NCI-H446 treated with DMSO at 0.1 percent for 48 hours (cell line): ENCODE results near the gene FAR2.
"Not testable (repeated sequence)": the region's sequence is repeated elsewhere in the genome, so short reads cannot be mapped to it uniquely, and the experiment has no call there.

Experiments
- DNase-seq: peaks from one replicate; lab custom pipeline; 2025; lab: John Stamatoyannopoulos, UW

FAR2 gene

DNA sequence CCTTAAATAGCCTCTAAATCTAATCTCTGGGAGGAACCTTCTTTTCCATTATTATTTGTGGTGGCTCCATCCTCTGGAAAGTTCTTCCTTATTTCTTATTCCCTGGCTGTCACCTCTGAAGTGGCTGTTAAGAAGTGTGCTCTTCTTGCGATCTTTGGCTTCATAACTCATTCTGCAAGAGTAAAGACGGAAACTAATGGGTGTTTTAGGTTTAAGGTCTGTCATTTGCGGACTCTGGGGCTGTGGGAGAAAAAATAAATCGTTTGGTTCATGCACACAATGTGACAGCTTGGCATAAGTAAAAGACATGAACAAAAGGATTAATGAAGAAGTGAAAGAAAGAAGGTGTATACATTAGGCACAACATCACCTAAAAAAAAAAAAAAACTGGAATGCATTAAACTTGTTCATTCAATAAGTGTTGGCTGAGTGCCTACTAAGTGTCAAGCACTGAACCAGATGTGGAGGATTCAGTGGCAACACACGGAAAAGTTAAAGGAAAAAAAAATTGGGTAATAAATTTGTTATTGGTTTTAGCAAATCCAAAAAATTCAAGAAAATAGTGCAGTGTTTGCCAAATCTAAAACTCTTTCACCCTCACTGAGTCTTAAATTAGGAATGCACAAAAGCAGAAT lies 132.4 kb downstream of the FAR2 start:
- peak; percentile 47 for DNase-seq

DNA sequence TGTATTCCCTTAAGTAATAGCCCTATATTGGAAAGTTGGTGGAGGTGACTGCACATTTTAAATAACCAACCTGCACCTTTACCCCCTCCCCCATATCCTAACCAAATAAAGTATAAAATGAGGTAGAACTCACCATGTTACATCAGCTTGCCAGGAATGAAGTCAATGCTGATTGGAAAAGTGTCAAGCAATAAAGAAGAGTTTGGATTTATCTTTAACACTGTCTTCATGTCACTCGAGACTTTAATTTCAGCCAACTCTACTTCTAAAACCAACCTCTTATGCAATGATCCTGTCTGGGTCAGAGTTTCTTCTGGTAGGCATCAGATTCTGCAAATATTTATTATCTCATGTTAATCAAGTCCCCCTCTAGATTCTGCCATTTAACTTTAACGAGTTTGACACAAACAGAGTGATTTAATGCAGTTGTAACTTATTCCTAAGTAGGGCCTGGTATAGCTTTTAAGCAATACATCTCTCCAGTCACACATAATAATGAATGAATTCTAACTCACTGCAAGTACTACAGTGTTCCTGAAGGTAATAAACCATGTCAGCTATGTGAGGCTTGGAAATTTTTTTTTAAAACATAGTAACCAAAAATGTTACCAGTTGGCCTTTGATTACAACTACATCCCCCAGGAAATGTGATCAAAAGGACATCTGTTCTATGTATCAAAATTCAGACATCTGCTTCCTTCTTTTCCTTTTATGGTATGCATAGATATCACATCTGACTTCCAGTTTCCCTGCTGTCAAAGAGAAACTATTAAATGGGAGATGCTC lies 133.1 kb downstream of the FAR2 start:
- peak; percentile 31 for DNase-seq

DNA sequence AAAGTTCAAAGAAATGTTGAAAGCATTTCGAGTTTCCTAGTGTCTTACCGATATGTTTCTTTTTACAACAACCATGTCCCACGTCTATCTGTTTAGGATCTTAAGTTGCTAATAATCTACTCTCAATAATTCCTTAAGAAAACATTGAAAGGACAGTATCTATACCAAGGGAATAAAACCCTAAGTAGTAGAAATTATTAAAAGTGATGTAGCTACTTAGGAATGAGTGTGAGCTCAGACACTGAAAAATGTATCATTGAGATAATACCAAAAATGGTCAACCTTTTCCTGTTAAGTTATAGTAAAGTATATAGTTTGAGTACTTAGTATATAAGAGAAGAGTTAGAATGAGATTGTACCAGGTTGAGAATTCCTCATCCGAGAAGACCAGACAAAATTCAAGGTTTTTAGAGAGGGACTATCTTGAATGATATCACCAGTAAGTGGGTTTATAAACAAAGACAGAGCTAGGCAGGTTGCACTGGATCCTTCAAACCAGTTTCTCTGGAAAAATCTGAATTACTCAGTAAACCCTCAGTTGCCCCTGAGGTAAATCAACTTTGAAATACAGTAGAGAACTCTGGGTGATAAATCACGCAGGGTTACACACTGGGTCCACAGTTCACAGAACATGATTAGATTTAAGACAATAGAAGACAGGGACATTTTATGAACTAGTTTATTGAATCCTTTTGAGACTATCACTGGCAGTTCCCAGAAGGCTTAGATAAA lies 135.1 kb downstream of the FAR2 start:
- no peak for DNase-seq

DNA sequence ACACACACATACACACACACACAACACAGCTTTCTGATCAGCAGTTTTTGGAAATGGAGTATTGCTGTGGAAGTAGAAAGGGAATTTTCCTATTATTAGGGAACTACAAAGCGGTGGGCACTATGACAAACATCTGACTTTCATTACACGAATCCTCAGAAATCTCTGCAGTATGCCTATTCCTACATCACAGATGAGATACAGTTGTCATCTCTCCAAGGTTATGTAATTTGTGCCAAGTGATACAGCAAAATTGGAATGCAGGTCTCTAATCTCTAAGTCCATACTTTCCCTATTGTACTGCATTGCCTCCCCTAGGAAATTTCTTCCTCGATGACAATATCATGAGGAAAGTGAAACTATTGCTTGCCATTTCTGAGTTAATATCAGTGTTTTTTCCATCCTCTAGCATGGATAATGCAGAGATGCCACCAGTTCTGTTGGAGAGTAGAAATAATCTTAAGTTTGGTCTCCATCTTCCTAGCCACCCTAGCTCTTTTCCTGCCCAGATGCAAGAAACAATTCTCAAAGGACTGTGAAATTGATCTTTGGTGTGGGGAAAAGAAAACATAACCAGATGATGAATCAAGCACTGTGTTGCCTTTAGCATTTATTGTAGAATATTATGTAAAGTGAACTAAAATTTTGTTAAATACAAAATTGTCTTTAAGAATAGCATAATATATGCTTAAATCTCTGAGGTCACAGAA lies 137.2 kb downstream of the FAR2 start:
- DNase-seq: no peak

DNA sequence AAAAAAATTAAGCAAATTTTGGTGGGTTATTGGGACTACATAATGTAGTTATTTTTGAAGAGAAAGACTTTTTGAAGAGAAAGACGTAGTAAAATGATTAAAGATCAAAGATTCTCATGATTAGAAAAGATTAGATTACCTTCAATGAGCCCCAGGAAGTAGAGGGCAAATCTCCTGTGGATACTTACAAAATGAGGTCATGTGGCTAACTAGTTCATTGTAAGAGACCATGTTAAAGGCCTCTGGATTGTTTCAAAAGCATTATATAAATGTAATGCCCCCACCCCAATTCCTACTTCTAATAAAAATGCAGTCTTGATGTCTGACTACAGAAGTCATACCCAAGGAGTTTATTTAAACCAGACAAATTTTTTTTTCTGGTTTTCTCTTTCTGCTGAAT lies 138.5 kb downstream of the FAR2 start:
- no peak for DNase-seq

DNA sequence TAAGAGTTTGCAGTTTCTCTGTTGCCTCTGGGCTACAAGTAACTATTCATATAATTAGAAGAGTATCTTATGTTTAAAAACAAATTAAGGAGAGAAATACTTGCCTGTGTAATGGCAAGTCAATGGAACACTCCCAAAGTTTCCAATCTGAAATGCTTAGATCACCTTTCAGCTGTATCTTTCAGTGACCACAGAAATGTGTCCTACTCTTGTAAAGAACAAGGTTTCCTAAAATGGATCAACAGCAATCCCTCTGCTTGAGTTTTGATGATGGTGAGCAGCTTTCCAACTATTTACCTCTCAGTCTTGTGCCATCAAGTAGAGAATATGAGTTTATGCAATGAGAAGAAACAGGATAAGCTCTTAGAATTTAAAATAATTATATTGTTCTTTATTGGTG lies 139.0 kb downstream of the FAR2 start:
- no peak for DNase-seq

DNA sequence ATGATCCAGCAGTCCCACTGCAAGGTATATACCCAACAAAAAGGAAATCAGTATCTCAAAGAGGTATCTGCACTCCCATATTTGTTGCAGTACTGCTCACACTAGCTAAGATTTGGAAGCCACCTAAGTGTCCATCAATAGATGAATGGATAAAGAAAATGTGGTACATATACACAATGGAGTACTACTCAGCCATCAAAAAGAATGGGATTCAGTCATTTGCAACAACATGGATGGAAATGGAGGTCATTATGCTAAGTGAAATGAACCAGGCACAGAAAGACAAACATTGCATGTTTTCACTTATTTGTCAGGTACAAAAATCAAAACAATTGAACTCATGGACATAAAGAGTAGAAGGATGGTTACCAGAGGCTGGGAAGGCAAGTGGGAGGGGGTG lies 141.4 kb downstream of the FAR2 start:
- DNase-seq: not testable (repeated sequence)

DNA sequence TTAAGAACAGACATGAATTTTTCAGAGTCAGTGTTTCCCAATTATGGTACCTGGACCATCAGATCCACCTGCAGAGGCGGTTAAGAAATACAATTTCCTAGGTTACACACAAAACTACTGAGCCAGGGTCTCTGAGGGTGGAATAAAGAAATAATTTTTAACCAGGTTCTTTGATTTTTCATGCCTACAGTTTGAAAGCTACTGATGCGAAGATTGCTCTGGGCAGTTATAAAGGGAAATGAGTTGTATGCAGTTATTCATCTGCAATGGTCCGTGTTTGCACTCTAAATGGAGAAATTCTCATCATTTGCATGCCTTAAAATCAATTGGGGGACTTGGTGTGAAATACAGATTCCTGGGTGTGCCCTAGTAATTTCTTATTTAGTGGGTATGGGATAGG lies 142.1 kb downstream of the FAR2 start:
- DNase-seq: no peak

DNA sequence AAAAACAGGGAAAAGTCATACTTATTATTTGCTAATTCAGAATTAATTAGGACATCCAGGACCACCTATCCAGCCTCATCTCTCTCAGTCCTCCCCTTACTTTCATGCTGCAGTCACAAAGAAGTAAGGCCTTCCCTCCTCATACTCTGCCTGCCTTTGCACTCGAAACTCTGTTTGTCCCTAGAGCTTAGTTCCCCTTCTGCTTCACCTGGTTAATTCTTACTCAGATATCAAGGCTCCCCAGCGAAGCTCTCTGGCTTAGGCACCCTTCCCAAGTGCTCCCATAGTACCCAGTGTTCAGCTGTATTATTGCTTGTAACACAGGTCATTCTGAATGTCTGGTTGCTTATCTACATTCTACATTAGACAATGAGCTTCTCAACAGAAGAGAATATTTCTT lies 150.6 kb downstream of the FAR2 start:
- DNase-seq: no peak

DNA sequence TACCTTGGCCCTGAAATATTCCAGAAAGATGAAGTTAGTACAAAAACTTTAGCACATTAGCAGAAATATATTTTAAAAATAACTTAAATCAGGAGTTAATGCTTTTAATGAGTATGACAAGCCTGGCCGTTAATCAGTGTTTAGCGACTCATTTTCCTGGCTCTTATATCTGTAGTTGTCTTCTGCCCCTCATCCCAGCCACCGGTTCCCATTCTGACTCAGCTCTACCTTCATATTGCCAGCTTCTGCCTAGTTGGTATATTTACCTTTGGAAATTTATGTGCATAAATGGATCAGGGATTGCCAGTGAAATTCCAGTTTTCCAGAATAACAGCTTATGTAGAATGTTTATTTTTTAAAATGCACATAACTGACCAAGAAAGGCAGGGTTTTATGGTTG lies 152.0 kb downstream of the FAR2 start:
- no peak for DNase-seq

DNA sequence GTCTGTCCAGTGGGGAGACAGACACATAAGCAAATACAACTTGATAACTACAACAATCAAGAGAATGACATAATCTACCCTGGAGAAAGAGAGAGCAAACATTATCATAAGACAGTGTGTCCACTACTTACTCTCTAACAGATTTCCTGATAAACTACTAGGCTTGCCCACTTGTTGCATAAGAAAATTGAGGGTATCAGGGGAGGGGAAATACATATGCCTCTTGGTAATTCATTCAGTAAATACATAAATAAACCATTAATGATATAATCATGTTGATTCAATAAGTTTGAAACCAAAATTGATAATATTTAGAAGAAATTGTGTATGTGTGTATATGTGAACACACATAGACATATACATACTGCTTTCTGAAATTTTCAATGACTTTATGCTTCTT lies 155.3 kb downstream of the FAR2 start:
- DNase-seq: no peak

DNA sequence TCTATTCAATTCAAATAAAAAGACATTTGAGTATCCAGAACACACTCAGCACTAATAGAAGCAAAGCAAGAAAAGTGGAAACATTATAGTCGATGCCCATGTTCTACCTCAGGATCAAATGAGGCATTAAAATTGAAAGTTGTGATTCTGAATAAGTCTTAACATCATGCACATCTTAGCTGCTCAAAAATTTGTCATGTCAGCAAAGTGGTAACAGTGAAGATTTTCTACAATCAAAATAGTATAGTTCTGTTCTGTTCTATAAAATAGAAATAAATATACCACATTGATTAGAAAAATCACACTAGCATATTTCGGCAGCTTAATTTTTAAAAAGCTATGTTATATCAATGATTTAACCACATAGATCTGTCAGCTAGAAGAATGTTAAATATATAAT lies 157.2 kb downstream of the FAR2 start:
- no peak for DNase-seq

DNA sequence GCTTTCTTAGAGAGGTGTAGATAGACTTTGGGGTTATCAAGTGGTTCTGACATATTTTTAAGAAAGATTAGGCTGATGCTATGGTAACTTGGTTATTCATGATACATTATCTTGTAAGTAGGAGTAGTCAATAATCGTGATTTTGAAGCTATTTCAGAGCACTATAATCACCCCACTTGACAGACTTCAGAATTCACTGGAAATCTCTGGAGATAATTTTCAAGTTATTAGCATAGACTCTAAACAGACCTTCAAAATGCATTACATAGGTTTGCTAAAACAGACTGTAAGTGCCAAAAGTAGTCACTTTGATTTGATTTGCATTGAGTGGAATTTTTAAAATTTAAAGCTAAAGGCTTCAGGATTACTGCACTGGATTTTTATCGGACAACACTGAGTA lies 157.6 kb downstream of the FAR2 start:
- no peak for DNase-seq

DNA sequence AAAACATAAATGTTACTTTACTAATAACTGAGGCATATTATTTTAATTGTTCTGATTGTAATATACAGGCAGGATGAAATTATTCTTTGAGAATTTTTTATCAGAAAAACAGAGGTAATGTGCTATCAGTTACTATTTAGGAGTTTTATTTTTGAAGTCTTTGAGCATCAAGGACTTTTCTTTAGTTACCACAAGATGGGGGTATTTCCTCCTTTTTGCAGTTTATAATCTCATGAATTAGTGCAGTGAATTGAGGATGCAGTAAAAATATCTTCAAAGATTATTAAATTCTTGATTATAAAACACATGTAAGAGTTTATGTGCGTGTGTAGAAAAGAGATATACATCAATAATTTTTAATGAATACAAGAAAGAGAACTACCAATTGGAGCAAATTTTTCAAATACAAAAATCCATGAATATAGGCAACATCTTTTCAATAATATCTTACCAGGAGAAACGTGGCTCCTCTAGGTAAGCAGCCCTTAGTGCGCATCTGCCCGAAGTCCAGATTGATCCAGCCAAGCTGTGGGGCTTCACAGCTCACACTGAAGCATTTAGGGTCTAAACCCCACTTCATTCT lies 160.3 kb downstream of the FAR2 start:
- no peak for DNase-seq

DNA sequence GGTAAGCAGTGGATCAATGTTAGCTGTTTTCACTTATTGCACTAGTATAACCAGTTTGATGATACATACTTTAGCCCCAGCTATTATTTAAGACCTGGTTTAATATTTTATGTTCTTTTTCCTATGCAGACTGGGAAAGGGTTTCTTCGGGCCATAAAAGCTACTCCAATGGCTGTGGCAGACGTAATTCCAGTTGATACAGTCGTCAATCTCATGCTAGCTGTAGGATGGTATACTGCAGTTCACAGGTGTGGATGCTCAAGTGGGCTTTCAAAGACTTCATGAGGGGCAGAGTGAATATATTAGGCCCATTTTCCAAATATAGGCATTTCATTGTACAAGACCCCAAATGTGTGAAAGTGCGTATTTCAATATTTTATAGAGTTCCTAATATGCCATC lies 161.8 kb downstream of the FAR2 start:
- DNase-seq: no peak

DNA sequence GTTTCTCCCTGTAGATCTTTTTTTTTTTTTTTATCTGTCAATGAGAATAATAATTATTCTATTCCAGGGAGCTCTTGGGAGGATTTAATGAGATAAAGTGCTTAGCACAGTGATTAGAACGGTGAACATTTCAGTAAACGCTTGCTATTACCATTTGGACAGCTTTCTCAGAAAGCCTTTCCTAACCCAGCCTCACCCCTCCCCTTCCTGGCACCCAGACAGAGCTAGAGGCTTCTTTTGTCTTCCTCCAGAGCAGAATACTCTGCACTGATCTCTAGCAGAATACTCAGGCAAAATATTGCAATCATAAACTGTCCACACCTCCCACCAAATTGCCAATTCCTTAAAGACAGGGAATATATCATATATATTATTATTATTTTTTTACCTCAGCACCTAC lies 165.3 kb downstream of the FAR2 start:
- DNase-seq: no peak

DNA sequence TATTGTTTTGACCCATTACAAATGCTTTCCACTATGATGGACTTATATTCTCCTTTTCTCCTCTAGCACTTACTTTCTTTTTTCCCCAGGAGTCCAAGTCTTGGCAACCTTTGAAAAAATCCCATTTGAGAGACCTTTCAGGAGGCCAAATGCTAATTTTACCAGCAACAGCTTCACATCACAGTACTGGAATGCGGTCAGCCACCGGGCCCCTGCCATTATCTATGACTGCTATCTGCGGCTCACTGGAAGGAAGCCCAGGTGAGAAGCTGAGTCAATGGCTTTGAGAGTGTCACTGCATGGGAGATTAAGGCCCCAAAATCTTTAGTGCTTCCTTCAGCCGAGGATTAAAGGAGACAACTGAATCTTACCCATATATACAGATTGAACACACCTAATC lies 167.7 kb downstream of the FAR2 start:
- no peak for DNase-seq

DNA sequence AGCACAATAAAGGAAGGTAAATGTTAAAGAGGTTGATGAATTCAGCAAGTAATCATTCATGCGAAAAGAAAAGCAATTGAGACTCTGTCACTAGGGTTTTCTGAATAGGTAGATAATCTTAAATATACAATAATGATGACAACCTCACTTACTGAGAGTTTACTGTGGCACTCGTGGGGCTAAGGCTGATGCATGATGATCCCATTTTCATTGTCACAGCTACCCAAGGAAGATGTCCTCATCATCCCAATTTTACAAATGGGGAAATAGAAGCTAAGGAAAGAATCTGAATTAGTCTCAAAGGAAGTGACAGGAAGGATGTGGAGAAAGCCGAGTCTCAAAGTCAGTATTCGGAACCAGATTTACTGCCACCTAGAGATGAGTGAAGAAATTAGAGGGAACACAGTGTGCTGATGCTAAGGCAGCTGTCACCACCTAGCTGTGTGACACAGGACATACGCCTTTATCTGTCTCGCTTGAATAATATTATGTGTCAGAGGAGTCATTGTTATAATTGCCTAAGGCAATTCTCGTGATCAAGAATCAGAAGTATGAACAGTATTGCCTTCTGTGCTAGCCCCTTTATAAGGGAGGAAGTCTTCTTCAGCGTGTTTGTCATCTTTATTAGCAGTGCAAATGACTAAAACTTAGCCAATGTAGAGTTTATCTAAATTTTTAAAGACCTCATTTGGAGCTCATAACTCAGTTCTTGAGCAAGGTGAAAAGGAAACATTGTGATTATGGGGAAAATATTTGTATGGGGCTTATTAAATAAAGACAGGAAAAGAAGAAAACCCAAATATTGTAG lies 168.7 kb downstream of the FAR2 start:
- peak; percentile 69 for DNase-seq

DNA sequence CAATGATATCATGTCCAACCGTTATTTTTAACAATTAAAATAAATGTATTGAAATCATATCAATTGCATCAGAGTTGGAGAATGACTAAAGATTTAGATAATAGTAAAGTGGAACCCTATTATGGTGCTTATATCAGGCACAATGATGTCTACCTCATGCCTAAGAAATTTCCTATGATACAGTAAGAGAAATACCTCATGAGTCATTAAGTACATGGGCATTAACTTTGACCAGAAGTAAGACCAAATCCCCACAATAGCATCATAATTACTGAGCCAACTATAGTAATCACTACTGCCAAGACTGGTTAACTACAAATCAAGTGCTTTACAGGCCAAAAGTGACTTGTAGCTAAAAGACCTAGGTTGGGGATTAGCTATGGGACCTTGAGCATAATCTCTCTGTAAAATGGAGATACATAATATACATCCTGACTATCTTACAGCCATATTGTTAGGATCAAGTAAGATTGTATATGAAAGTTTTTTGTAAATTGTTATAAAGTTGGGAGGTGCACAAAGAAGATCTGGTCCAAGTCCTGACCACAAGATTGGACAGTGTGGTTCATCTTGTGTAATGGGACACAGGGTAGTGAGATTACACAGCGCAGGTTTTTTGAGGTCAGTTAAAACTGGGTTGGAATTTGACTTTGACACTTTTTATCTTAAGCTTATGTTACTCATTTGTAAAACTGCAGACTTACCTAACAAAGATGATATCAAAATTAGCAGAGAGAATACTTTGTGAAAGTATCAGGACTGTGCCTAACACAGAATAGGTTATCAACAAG lies 171.4 kb downstream of the FAR2 start:
- no peak for DNase-seq

DNA sequence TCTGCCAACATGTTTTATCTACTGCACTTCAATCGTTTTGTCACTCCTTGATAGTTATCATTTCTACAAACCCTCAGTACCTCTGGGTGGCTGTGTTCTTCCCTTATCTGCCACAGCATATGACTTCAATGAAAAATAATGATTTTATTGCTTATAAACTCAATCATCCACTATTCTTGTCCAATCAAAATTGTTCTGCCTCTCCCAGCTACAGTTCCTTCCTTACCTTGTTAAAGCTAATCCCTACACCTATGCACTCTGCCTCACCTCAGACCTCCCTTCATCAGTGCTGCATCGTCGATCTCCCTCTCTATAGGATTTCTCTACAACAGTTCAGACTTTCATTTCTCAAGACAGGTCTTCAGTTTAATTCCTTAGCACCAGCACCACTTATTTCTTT lies 173.1 kb downstream of the FAR2 start:
- no peak for DNase-seq

DNA sequence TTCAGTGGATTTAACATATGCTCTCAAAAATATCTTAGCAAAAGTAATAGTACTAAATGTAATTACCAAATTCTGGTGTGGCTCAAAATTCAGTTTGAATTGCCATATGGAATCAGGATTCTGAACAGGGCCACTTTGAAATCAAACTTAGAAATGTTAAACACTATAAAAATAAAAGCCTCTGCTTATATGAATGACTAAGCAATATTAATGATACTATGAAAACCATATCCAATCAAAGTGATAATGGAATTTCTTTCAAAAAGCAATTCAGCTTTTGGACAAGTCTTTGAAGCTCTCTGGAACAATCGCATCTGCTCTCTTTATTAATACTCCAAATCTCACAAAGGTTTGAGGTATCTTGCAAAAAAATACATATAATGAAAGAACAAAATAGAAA lies 180.3 kb downstream of the FAR2 start:
- no peak for DNase-seq
